Bronchial epithelial cell (primary cell): Measurements from ENCODE around the gene ARHGAP15. TPM values are rescaled to one million over a fixed set of nuclear protein-coding genes. Genes with fewer than 3 reads are reported as not detected.

ENCODE experiments used
- DNase-seq: peaks from one replicate; pipeline ENCODE4 v3.0.0-alpha.2; 2010; ENCODE audit warnings: low read depth
- FAIRE-seq: peaks from 2 replicates; lab custom pipeline; 2011; peaks lifted over from hg19 to GRCh38; lab: Jason Lieb, UNC
- H3K27me3 ChIP-seq: 2 replicates; pipeline ENCODE4 v1.5.1; 2011; ENCODE audit warnings: low read length; ENCODE audit not compliant: control insufficient read depth, insufficient read depth
- H3K36me3 ChIP-seq: 2 replicates; pipeline ENCODE4 v1.5.1; 2011; ENCODE audit warnings: low read length; ENCODE audit not compliant: control insufficient read depth, insufficient read depth
- H3K4me3 ChIP-seq: 2 replicates; pipeline ENCODE4 v1.5.1; 2011; ENCODE audit warnings: mild to moderate bottlenecking, low read depth, low read length, control low read depth
- total RNA-seq: library from RNA; depleted of rRNA; stranded (reverse); fragments of >200 nt; gene quantifications from 2 replicates; pipeline ENCODE4 v1.2.1, GENCODE V29; 2014
- TF ChIP-seq, protein P1 (sequence below): IDR thresholded peaks from 2 replicates; pipeline ENCODE4 v1.5.1; 2011; ENCODE audit warnings: mild to moderate bottlenecking, moderate library complexity, low read length, control low read depth, inconsistent platforms; ENCODE audit not compliant: insufficient read depth, severe bottlenecking

The ARHGAP15 gene
- total RNA-seq, 1 donor from 2014 or later = not detected

GRCh38 chr2:143146366-143146765, 17.1 kb downstream of the ARHGAP15 start:
- no peak for DNase-seq
- TF ChIP-seq, protein P1, sequence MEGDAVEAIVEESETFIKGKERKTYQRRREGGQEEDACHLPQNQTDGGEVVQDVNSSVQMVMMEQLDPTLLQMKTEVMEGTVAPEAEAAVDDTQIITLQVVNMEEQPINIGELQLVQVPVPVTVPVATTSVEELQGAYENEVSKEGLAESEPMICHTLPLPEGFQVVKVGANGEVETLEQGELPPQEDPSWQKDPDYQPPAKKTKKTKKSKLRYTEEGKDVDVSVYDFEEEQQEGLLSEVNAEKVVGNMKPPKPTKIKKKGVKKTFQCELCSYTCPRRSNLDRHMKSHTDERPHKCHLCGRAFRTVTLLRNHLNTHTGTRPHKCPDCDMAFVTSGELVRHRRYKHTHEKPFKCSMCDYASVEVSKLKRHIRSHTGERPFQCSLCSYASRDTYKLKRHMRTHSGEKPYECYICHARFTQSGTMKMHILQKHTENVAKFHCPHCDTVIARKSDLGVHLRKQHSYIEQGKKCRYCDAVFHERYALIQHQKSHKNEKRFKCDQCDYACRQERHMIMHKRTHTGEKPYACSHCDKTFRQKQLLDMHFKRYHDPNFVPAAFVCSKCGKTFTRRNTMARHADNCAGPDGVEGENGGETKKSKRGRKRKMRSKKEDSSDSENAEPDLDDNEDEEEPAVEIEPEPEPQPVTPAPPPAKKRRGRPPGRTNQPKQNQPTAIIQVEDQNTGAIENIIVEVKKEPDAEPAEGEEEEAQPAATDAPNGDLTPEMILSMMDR = no peak
- H3K4me3 ChIP-seq = no peak overlapping the region
- no peaks in the 10 kb centered on the region for H3K27me3 ChIP-seq
- H3K36me3 ChIP-seq = no peaks in the 10 kb centered on the region
- no peak for FAIRE-seq

DNA sequence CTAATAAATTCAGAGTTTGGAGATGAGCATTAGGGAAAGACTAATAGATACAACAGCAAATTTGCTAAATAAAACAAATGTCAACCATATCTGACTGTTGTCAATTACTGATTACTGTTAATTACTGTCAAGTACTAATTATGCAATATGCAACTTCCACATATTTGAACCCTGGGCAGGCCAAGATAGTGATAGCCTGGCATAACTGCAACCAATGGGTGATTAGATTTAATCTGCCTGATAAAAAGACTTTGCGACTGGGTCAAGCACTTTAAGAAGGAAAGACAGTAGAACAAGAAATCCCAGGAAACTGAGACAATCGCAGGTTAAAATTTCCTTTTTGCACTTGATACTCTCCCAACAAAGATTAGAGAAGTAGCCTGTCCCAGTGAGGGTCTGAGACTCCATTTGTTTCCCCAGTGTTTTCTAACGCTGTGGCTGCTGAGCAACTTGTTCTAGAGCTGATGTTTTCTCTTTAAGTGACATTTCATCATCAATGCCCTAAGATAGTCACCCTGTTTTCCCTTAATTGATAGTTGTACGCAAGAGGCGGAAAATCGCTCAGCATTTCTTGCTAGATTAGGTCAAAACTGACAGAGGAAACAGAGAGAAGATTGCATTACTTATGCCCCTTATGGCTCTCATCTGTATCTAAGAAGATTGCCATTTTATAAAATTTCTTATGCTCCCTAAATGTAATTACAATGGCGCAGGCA, 17.8 kb downstream of the ARHGAP15 start:
- Histone ChIP-seq H3K36me3 (no peaks in the 10 kb centered on the region), H3K27me3 (no peaks in the 10 kb centered on the region), H3K4me3 (no peak overlapping the region)
- TF ChIP-seq, protein P1 = no peak
- DNase-seq (no peak), FAIRE-seq (no peak)

DNA sequence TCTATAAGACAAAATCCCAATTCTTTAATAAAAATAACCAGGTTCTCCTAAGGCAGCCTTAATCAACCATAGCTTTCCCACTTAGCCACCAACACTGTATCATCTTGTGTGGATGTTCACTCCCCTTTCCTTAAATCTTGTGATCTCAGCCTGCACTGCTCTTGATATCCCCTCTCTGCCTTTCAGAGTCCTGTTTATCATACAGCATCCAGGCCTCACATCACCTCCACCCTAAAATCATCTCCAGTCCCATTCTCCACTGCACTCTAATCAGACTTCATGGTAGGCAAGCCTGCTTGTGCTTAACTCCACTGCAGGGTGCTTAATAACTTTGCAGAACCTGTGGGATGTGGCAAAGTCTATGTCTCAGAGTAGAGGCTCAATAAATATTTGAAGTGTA, 18.8 kb downstream of the ARHGAP15 start:
- TF ChIP-seq, protein P1 = no peak
- Histone ChIP-seq H3K36me3 (no peaks in the 10 kb centered on the region), H3K4me3 (no peak overlapping the region), H3K27me3 (no peaks in the 10 kb centered on the region)
- DNase-seq = no peak
- no peak for FAIRE-seq

GRCh38 chr2:143148757-143149156, 19.5 kb downstream of the ARHGAP15 start:
- no peaks in the 10 kb centered on the region for H3K36me3 ChIP-seq
- TF ChIP-seq, protein P1 = no peak
- no peak overlapping the region for H3K4me3 ChIP-seq
- FAIRE-seq (no peak), DNase-seq (no peak)
- H3K27me3 ChIP-seq = no peaks in the 10 kb centered on the region

- Histone ChIP-seq H3K4me3 (no peak overlapping the region), H3K36me3 (no peaks in the 10 kb centered on the region), H3K27me3 (no peaks in the 10 kb centered on the region)
- FAIRE-seq (no peak), DNase-seq (no peak)
- TF ChIP-seq, protein P1 = no peak
Observed at GRCh38 chr2:143150287-143150686, 21.1 kb downstream of the ARHGAP15 start.

DNA sequence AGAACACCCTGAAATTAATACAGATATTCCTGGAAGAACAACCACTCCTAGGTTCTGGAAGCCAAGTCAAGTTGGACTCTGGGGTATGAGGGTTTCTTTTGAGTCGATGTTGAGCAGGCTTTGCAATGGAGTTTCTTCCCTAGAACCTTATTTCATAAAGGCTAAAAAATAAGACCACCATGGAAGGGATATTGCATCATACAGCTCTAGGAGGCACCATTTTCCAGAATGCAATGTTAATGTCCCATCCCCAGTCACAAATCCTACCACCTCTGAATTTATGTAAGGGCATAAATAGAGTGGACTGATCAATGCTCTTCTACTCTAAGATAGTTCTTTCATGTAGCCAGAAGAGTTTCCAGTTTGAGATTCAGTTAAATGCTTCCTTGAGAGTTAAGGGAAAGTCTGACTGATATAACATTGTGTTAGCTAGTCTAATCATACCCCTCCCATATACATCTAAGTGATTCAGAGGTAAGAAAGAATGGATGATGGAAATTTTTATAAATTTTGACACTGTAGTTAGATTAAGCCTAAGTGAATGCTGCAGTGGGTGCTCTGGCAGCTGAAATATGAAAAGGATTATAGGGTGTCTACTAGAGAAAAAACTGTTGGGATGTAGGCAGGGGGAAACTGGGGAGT, 22.0 kb downstream of the ARHGAP15 start:
- DNase-seq (no peak), FAIRE-seq (no peak)
- H3K36me3 ChIP-seq = no peaks in the 10 kb centered on the region
- no peaks in the 10 kb centered on the region for H3K27me3 ChIP-seq
- H3K4me3 ChIP-seq = no peak overlapping the region
- TF ChIP-seq, protein P1 = no peak
